ENCODE data around the gene CMTM8.

The CMTM8 gene

DNA sequence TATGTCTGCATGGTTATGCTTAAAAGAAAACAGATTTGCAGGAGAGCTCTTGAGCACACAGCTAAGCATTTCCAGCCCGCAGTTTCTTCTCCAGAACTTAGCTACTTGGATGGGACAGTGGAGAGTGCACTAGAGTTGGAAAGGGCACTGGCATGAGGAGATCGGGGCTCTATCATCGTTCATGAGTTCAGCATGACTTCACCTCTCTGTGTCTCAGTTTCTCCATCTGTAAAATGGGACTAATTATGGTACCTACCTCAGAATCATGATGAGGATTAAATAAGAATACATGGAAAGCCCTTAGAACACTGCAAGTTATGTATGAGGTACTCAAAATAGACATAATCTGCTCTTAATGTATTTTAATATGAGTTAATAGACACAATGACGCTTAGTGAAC, 69.9 kb downstream of the CMTM8 start:
- Histone ChIP-seq H3K4me1 (ENCODE audit: control insufficient read depth, insufficient read depth, low read length) (peaks cover 32% of the 10 kb centered on the region), H3K36me3 (ENCODE audit: control insufficient read depth, insufficient read depth, low read length) (no peaks in the 10 kb centered on the region)

DNA sequence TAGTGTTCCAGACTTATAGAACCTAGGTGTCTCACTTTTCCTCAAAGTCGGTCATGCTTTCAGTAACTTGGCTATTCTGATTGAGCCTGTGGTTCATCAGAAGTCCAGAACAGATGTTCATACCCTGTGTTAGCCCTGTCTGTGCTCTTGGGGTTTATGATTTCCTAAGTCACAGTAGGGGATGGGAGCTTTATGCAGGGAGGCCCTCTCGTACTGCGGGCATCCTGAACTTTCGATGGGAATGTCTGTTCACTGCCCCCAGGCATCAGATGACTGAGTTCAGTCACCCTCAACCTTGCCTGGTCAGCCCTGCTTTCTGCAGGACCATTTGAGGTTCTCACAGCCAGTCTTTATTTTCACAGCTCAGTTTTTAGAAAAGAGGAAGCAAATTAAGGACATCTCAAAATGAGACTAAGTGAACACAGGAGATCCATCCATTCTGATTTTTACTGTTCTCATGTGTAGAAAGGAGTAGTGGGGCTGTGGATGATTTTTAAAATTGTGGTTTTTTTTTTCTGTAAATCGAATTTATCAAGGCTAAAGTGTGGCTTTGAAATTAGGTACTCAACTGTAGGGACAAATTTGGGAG, 71.3 kb downstream of the CMTM8 start:
- Histone ChIP-seq H3K27ac (ENCODE audit: low read depth, low read length) (no peak overlapping the region), H3K4me3 (ENCODE audit: low read depth, low read length) (no peak overlapping the region), H3K4me1 (ENCODE audit: control insufficient read depth, insufficient read depth, low read length) (peaks cover 31% of the 10 kb centered on the region), H3K36me3 (ENCODE audit: control insufficient read depth, insufficient read depth, low read length) (no peaks in the 10 kb centered on the region), H3K9ac (ENCODE audit: low read length) (no peak overlapping the region), H3K27me3 (ENCODE audit: control insufficient read depth, insufficient read depth, low read length) (no peaks in the 10 kb centered on the region), H3K9me3 (ENCODE audit: control insufficient read depth, insufficient read depth, low read depth, low read length) (no peaks in the 10 kb centered on the region)

More for the DNA sequence above, 69.9 kb downstream of the CMTM8 start:
- Histone ChIP-seq H3K27ac (ENCODE audit: low read depth, low read length) (no peak overlapping the region), H3K4me3 (ENCODE audit: low read depth, low read length) (no peak overlapping the region), H3K9ac (ENCODE audit: low read length) (no peak overlapping the region), H3K27me3 (ENCODE audit: control insufficient read depth, insufficient read depth, low read length) (no peaks in the 10 kb centered on the region), H3K9me3 (ENCODE audit: control insufficient read depth, insufficient read depth, low read depth, low read length) (no peaks in the 10 kb centered on the region)

DNA sequence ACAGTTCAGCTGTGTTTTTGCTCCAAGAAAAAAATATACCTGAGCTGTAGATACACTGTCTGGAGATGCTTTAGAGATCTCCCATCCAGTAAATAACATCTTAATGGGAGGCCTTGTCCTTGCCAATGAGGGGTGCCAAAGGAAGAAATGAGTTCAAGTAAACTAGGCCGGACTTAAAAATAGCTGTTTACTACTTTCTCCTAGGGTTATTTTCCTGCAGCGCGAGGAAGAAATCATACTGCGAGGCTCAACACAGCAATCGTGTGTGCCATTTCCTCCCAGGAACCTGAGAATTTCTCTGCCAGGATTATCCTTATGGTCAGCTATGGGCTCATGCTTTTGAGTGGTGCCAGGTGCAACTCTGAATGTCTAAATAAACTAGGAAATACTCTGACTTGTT, 71.9 kb downstream of the CMTM8 start:
- no peaks in the 10 kb centered on the region for H3K27me3 ChIP-seq (ENCODE audit: control insufficient read depth, insufficient read depth, low read length)
- no peaks in the 10 kb centered on the region for H3K36me3 ChIP-seq (ENCODE audit: control insufficient read depth, insufficient read depth, low read length)
- H3K9ac ChIP-seq (ENCODE audit: low read length): no peak overlapping the region
- no peak overlapping the region for H3K27ac ChIP-seq (ENCODE audit: low read depth, low read length)
- peaks cover 29% of the 10 kb centered on the region for H3K4me1 ChIP-seq (ENCODE audit: control insufficient read depth, insufficient read depth, low read length)
- H3K4me3 ChIP-seq (ENCODE audit: low read depth, low read length): no peak overlapping the region
- no peaks in the 10 kb centered on the region for H3K9me3 ChIP-seq (ENCODE audit: control insufficient read depth, insufficient read depth, low read depth, low read length)

DNA sequence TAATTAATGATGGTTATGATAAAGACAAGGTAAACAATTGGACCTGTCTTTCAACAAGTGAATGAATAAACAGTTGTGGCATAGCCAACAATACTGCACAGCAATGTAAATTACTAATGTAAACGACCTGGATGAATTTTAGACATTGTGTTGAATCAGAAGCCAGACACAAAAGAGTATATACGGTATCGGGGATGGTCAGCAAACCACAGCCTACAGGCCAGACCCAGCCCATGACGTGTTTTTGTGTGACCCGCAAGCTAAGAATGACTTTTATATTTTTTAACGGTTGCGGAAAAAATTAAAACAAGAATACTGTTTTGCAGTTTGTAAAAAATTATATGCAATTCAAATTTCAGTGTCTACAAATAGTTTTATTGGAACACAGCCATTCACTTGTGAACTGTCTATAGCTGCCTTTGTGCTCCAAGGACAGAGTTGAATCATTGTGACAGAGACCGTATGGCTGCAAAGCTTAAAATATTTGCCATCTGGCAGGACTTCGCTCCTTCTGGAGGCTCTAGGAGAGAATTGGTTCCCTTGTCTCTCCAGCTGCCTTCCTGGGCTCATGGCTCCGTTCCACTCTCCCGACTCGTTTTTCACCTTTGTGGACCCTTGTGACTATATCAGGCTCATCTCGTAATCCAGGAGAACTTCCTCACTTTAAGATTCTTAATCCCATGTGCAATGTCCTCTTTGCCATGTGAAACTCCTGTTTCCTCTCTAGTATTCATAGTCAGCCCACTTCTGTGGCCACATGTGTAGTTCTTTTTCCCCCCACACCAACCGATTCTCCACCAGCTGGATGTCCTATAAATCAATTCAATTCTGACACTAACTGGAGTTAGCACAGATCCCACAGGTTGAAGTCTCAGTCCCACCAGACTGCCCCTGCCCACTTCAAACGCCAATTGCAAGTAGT, 72.7 kb downstream of the CMTM8 start:
- Histone ChIP-seq H3K9me3 (ENCODE audit: control insufficient read depth, insufficient read depth, low read depth, low read length) (no peaks in the 10 kb centered on the region), H3K27ac (ENCODE audit: low read depth, low read length) (no peak overlapping the region), H3K9ac (ENCODE audit: low read length) (no peak overlapping the region), H3K4me1 (ENCODE audit: control insufficient read depth, insufficient read depth, low read length) (peaks cover 27% of the 10 kb centered on the region), H3K4me3 (ENCODE audit: low read depth, low read length) (no peak overlapping the region), H3K36me3 (ENCODE audit: control insufficient read depth, insufficient read depth, low read length) (no peaks in the 10 kb centered on the region), H3K27me3 (ENCODE audit: control insufficient read depth, insufficient read depth, low read length) (no peaks in the 10 kb centered on the region)

DNA sequence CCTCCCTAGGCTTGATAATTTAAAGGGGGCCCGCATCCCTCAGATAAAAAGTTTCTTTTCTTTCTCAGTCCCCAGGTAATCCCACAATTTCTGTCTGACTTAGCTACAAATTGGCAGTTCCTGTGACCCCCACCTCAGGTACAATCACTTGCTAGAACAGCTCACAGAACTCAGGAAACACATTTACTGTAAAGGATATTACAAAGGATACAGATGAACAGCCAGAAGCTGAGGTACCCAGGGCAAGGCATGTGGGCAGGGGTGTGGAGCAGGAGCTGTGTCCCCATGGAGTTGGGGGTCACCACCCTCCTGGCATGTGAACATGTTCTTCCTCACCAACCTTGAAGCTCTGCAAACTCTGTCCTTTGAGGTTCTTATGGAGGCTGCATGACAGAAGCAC, 73.8 kb downstream of the CMTM8 start:
- H3K27ac ChIP-seq (ENCODE audit: low read depth, low read length): no peak overlapping the region
- no peak overlapping the region for H3K4me3 ChIP-seq (ENCODE audit: low read depth, low read length)
- peaks cover 26% of the 10 kb centered on the region for H3K4me1 ChIP-seq (ENCODE audit: control insufficient read depth, insufficient read depth, low read length)
- H3K9ac ChIP-seq (ENCODE audit: low read length): no peak overlapping the region
- H3K36me3 ChIP-seq (ENCODE audit: control insufficient read depth, insufficient read depth, low read length): no peaks in the 10 kb centered on the region
- H3K9me3 ChIP-seq (ENCODE audit: control insufficient read depth, insufficient read depth, low read depth, low read length): no peaks in the 10 kb centered on the region
- H3K27me3 ChIP-seq (ENCODE audit: control insufficient read depth, insufficient read depth, low read length): no peaks in the 10 kb centered on the region

DNA sequence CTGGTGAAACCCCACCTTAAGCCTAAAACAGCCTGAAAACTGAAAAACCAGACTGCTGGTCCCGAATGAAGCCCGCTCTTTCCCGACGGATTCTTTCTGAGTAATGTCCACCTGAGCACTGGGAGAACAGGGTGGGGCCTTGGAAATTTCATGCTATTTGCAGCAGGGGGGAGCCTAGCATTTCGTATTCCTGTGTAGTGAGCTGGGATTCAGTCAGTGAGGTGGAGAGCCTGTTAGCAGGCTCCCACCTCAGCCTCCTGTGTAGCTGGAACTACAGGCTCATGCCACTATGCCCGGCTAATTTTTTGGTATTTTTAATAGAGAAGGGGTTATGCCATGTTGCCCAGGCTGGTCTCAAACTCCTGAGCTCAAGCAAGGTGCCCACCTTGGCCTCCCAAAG, 74.7 kb downstream of the CMTM8 start:
- H3K27me3 ChIP-seq (ENCODE audit: control insufficient read depth, insufficient read depth, low read length): no peaks in the 10 kb centered on the region

DNA sequence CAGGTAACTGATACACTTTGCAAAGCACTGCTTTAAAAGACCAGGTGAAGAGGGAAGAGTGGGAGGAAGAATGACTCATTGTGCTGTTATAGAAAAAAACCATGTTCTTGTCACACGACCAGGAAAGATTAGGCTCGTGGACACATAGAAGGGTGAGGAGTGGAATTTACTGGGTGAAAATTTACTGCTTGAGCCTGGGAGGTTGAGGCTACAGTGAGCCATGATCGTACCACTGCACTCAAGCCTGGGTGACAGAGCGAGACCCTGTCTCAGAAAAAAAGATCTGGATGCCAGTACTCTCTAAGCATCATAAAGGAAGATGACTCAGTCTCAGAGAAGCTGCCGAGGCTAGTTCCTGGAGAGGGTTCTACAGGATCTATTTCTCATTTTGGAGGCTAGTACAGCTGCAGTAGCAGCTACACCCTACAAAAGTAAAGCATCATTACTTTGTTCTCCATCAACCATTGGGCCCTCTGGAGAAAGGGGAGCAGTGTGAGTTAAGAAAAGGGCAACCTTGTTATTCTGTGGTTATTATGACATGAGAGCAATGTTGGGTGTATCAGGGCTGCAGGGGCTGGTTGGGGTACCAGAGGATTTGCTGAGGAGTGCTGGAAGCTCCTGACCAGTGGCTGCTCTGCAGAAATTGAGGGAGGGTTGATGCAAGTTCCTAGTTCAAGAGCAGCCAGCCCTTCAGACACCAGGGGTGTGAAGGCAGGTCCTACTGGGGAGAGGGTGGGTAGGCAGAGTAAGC, 75.4 kb downstream of the CMTM8 start:
- H3K9ac ChIP-seq (ENCODE audit: low read length): no peak overlapping the region
- H3K36me3 ChIP-seq (ENCODE audit: control insufficient read depth, insufficient read depth, low read length): no peaks in the 10 kb centered on the region
- no peaks in the 10 kb centered on the region for H3K27me3 ChIP-seq (ENCODE audit: control insufficient read depth, insufficient read depth, low read length)
- peaks cover 18% of the 10 kb centered on the region for H3K4me1 ChIP-seq (ENCODE audit: control insufficient read depth, insufficient read depth, low read length)
- no peak overlapping the region for H3K27ac ChIP-seq (ENCODE audit: low read depth, low read length)
- H3K4me3 ChIP-seq (ENCODE audit: low read depth, low read length): no peak overlapping the region
- no peaks in the 10 kb centered on the region for H3K9me3 ChIP-seq (ENCODE audit: control insufficient read depth, insufficient read depth, low read depth, low read length)

More for the DNA sequence above, 74.7 kb downstream of the CMTM8 start:
- H3K27ac ChIP-seq (ENCODE audit: low read depth, low read length): no peak overlapping the region
- peaks cover 18% of the 10 kb centered on the region for H3K4me1 ChIP-seq (ENCODE audit: control insufficient read depth, insufficient read depth, low read length)
- H3K9ac ChIP-seq (ENCODE audit: low read length): no peak overlapping the region
- no peaks in the 10 kb centered on the region for H3K36me3 ChIP-seq (ENCODE audit: control insufficient read depth, insufficient read depth, low read length)
- H3K4me3 ChIP-seq (ENCODE audit: low read depth, low read length): no peak overlapping the region
- H3K9me3 ChIP-seq (ENCODE audit: control insufficient read depth, insufficient read depth, low read depth, low read length): no peaks in the 10 kb centered on the region

DNA sequence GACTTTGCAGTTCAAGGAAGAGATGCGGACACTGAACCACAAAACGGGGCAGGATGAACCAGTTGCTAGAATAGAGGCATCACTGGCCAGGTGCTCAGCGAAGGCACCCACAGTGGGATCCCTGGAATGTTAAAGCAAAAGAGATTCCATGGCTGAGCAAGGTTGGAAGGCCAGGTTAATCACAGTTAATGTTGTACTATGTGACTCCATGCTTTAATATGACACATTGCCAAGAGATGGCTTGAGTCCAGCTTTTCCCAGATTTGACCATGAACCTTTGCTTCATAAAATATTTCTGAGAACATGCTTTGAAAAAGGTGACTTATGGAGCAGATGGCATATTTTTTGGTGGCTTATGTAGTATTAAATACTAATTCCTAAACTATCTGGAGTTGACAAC, 77.0 kb downstream of the CMTM8 start:
- H3K9me3 ChIP-seq (ENCODE audit: control insufficient read depth, insufficient read depth, low read depth, low read length): no peaks in the 10 kb centered on the region
- H3K4me3 ChIP-seq (ENCODE audit: low read depth, low read length): no peak overlapping the region
- no peak overlapping the region for H3K27ac ChIP-seq (ENCODE audit: low read depth, low read length)
- peaks cover 18% of the 10 kb centered on the region for H3K4me1 ChIP-seq (ENCODE audit: control insufficient read depth, insufficient read depth, low read length)
- no peaks in the 10 kb centered on the region for H3K27me3 ChIP-seq (ENCODE audit: control insufficient read depth, insufficient read depth, low read length)
- no peaks in the 10 kb centered on the region for H3K36me3 ChIP-seq (ENCODE audit: control insufficient read depth, insufficient read depth, low read length)
- no peak overlapping the region for H3K9ac ChIP-seq (ENCODE audit: low read length)

DNA sequence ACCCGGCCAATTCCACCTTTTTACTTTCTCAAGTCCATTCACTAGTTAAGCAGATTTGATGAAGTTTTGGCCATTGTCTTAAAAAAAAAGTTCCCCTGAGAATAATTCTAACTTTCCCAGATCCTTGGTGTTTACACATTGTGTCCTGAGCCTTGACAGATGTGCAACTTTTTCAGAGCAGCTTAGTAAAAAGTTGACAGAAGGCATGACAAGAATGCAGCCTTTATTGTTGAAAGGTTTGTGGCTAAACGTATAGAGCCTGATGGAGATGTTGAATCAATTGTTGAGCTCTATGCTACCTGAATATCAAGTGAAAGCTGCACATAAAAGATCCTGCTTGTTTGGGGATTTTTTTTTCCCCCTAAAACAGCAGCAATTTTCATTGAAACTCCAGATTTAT, 77.8 kb downstream of the CMTM8 start:
- Histone ChIP-seq H3K4me3 (ENCODE audit: low read depth, low read length) (no peak overlapping the region), H3K4me1 (ENCODE audit: control insufficient read depth, insufficient read depth, low read length) (peaks cover 21% of the 10 kb centered on the region), H3K27ac (ENCODE audit: low read depth, low read length) (no peak overlapping the region), H3K9me3 (ENCODE audit: control insufficient read depth, insufficient read depth, low read depth, low read length) (no peaks in the 10 kb centered on the region), H3K36me3 (ENCODE audit: control insufficient read depth, insufficient read depth, low read length) (no peaks in the 10 kb centered on the region), H3K27me3 (ENCODE audit: control insufficient read depth, insufficient read depth, low read length) (no peaks in the 10 kb centered on the region), H3K9ac (ENCODE audit: low read length) (no peak overlapping the region)

DNA sequence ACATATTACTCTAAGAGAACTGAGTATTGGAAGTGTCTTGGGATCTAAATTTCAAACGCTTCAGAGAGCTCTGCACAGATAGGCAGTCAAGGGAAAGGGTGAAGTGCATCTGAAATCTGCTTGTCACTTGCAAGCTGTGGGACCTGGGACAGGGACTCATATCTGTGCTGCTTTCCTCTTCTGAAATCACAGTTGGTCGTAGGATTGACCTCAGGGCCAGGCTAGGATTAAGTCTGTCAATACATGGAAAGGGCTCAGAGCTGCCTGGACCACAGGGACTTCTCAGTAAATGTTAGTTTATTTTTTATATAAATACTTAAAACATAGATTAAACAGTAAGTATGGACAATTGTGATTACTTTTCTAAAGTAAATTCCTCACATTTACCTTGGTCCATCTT, 78.5 kb downstream of the CMTM8 start:
- H3K4me1 ChIP-seq (ENCODE audit: control insufficient read depth, insufficient read depth, low read length): peaks cover 18% of the 10 kb centered on the region
- H3K36me3 ChIP-seq (ENCODE audit: control insufficient read depth, insufficient read depth, low read length): no peaks in the 10 kb centered on the region
- no peaks in the 10 kb centered on the region for H3K9me3 ChIP-seq (ENCODE audit: control insufficient read depth, insufficient read depth, low read depth, low read length)
- no peaks in the 10 kb centered on the region for H3K27me3 ChIP-seq (ENCODE audit: control insufficient read depth, insufficient read depth, low read length)
- H3K27ac ChIP-seq (ENCODE audit: low read depth, low read length): no peak overlapping the region
- no peak overlapping the region for H3K4me3 ChIP-seq (ENCODE audit: low read depth, low read length)
- H3K9ac ChIP-seq (ENCODE audit: low read length): no peak overlapping the region

DNA sequence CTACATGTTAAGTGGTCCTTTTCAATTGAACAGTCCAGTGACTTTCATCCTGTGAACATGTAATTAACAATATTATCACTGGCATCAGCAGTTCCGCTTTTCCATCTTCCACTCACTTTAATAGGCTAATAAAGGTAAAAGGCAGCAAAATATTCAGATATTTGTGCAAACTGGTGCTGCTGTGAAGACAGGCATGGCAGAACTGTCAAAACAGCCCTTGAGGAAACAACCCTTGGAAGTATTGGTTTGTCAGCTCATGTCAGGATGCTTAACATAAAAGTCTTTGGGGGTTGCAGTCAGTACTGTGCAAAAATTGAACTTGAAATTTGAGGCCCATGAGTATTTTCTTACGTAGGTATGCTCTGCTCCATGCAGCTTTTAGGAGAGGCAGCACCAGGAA, 81.1 kb downstream of the CMTM8 start:
- H3K27ac ChIP-seq (ENCODE audit: low read depth, low read length): no peak overlapping the region

More for the DNA sequence above, 81.1 kb downstream of the CMTM8 start:
- Histone ChIP-seq H3K9ac (ENCODE audit: low read length) (no peak overlapping the region), H3K4me3 (ENCODE audit: low read depth, low read length) (no peak overlapping the region), H3K36me3 (ENCODE audit: control insufficient read depth, insufficient read depth, low read length) (no peaks in the 10 kb centered on the region), H3K9me3 (ENCODE audit: control insufficient read depth, insufficient read depth, low read depth, low read length) (no peaks in the 10 kb centered on the region), H3K27me3 (ENCODE audit: control insufficient read depth, insufficient read depth, low read length) (no peaks in the 10 kb centered on the region), H3K4me1 (ENCODE audit: control insufficient read depth, insufficient read depth, low read length) (peaks cover 8% of the 10 kb centered on the region)

Measured in HUES6 (cell line).